Measurements from ENCODE around the gene SCARF2. TPM values are rescaled to one million over a fixed set of nuclear protein-coding genes. Genes with fewer than 3 reads are reported as not detected.

SCARF2 gene
- total RNA-seq, 3 donors from 2014 or later, result 1.2 to 8.7 (median 3.0) TPM

DNA sequence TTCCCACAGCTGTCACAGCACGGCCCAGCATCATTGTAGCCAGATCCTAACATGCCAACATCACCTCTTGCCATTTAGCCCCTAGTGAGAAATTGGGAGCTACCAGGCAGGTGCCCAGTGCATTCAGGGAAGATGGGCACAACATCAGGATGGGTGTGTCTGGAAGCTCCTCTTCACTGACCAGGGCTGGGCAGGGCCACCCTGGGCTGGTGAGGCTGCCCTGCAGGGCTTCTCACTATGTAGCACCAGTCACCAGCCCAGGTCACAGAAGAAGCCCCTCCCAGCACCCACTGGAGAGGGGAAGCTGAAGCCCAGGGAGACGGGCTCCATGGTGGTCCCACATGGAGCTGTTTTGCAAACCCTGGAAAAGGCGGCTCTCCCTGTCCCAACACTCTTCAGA is 29.8 kb downstream of the SCARF2 start:
- no peak for ATAC-seq
- H3K36me3 ChIP-seq (ENCODE audit: low read depth), result no peaks in the 10 kb centered on the region
- intact Hi-C loops (cut with DNase I, micrococcal nuclease), result no loop called here
- H3K4me1 ChIP-seq (ENCODE audit: low read depth), result no peaks in the 10 kb centered on the region
- no peak overlapping the region for H3K4me3 ChIP-seq
- DNase-seq, result no peak
- no peaks in the 10 kb centered on the region for H3K9me3 ChIP-seq
- no peak for TF ChIP-seq CTCF (IDR thresholded peaks at IDR 0.05)

DNA sequence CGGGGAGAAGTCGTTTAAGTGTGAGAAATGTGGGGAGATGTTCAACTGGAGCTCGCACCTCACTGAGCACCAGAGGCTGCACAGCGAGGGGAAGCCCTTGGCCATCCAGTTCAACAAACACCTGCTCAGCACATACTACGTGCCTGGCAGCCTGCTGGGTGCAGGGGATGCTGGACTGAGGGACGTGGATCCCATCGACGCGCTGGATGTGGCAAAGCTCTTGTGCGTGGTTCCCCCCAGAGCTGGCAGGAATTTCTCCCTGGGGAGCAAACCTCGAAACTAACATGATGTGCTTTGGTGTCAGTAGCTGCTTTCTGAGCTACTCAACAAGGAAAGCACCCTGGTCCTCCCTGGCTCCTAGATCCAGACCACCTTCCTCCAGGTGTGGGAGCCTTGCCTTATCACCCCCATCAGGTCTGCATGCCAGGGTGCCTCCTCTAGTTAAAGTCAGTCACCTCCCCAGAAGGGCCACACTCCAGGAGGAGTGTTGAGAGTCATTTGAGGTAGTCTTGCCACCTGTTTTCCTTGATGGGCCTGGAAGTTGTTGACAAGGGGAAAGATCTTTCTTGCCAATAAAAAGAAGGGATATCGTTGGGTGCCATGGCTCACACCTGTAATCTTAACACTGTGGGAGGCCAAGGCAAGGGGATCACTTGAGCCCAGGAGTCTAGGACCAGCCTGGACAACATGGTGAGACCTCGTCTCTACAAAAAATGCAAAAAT is 30.8 kb downstream of the SCARF2 start:
- intact Hi-C loops (cut with DNase I, micrococcal nuclease), result no loop called here

DNA sequence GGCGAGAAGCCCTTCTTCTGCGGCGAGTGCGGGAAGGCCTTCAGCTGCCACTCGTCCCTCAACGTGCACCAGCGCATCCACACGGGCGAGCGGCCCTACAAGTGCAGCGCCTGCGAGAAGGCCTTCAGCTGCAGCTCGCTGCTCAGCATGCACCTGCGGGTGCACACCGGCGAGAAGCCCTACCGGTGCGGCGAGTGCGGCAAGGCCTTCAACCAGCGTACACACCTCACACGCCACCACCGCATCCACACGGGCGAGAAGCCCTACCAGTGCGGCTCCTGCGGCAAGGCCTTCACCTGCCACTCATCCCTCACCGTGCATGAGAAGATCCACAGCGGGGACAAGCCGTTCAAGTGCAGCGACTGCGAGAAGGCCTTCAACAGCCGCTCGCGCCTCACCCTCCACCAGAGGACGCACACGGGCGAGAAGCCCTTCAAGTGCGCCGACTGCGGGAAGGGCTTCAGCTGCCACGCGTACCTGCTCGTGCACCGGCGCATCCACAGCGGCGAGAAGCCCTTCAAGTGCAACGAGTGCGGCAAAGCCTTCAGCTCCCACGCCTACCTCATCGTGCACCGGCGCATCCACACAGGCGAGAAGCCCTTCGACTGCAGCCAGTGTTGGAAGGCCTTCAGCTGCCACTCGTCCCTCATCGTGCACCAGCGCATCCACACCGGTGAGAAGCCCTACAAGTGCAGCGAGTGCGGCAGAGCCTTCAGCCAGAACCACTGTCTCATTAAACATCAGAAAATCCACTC is 31.5 kb downstream of the SCARF2 start:
- no peak for TF ChIP-seq CTCF (IDR thresholded peaks at IDR 0.05)
- intact Hi-C loops (cut with DNase I, micrococcal nuclease), result no loop called here
- no peaks in the 10 kb centered on the region for H3K4me1 ChIP-seq (ENCODE audit: low read depth)
- H3K36me3 ChIP-seq (ENCODE audit: low read depth), result no peaks in the 10 kb centered on the region
- no peaks in the 10 kb centered on the region for H3K9me3 ChIP-seq
- DNase-seq (no peak), ATAC-seq (no peak)
- no peak overlapping the region for H3K4me3 ChIP-seq

More for the DNA sequence above, 30.8 kb downstream of the SCARF2 start:
- H3K4me3 ChIP-seq, result no peak overlapping the region
- H3K36me3 ChIP-seq (ENCODE audit: low read depth), result no peaks in the 10 kb centered on the region
- ATAC-seq (no peak), DNase-seq (no peak)
- no peaks in the 10 kb centered on the region for H3K9me3 ChIP-seq
- no peak for TF ChIP-seq CTCF (IDR thresholded peaks at IDR 0.05)
- no peaks in the 10 kb centered on the region for H3K4me1 ChIP-seq (ENCODE audit: low read depth)

GRCh38 chr22:20405291-20405930 is 32.2 kb downstream of the SCARF2 start:
- no peak for ATAC-seq
- H3K36me3 ChIP-seq (ENCODE audit: low read depth), result no peaks in the 10 kb centered on the region
- intact Hi-C loops (cut with DNase I, micrococcal nuclease), result no loop called here
- TF ChIP-seq CTCF (IDR thresholded peaks at IDR 0.05), result no peak
- no peak overlapping the region for H3K4me3 ChIP-seq
- no peak for DNase-seq
- H3K9me3 ChIP-seq, result no peaks in the 10 kb centered on the region
- no peaks in the 10 kb centered on the region for H3K4me1 ChIP-seq (ENCODE audit: low read depth)

DNA sequence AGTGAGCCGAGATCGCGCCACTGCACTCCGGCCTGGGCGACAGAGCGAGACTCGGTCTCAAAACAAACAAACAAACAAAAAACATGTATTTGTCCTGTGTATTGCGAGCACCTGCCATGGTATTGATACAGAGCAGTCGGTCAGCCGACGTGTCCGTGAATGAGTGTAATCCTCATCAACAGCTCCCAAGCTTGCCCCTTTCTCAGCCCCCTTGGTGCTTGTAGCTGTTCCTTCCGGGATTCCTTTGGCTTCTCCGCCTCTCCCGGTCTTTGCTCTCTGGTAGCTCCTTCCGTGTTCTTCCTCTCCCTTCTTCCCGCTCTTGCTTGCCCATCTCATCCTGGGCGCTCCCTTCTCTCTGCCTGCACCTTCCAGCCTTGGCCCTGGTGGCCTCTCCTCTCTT is 32.7 kb downstream of the SCARF2 start:
- no peak for TF ChIP-seq CTCF (IDR thresholded peaks at IDR 0.05)
- DNase-seq (no peak), ATAC-seq (no peak)
- intact Hi-C loops (cut with DNase I, micrococcal nuclease), result no loop called here
- H3K9me3 ChIP-seq, result no peaks in the 10 kb centered on the region
- no peaks in the 10 kb centered on the region for H3K4me1 ChIP-seq (ENCODE audit: low read depth)
- H3K4me3 ChIP-seq, result no peak overlapping the region
- H3K36me3 ChIP-seq (ENCODE audit: low read depth), result no peaks in the 10 kb centered on the region

All from mucosa of descending colon (tissue), 3 donors.